T-helper 17 cell (primary cell): Measurements from ENCODE around the gene BOK. TPM values are rescaled to one million over a fixed set of nuclear protein-coding genes. Genes with fewer than 3 reads are reported as not detected.
"Not testable (repeated sequence)": the region's sequence is repeated elsewhere in the genome, so short reads cannot be mapped to it uniquely, and the experiment has no call there.

ENCODE experiments used
- ATAC-seq: fragments of 150-1000 bp; cut with Tn5 transposase; 2 replicates; pipeline ENCODE4 v1.10.0; 2021; ENCODE audit warnings: mild to moderate bottlenecking, moderate library complexity
- DNase-seq, 3 donors: peaks; one replicate each; pipeline versions ENCODE4 v3.0.0 to v3.0.0-alpha.2; 2020 to 2021
- H3K9me3 ChIP-seq: one replicate; pipeline ENCODE4 v1.7.0; 2013; ENCODE audit warnings: low read length, mild to moderate bottlenecking; ENCODE audit not compliant: control insufficient read depth, poor library complexity, severe bottlenecking
- H3K27ac Mint-ChIP-seq: one replicate; pipeline ENCODE4 v1.8.0; 2022; ENCODE audit warnings: mild to moderate bottlenecking, moderate library complexity, mixed read lengths
- H3K27me3 Mint-ChIP-seq: one replicate; pipeline ENCODE4 v1.8.0; 2022; ENCODE audit warnings: mixed read lengths
- H3K36me3 Mint-ChIP-seq: one replicate; pipeline ENCODE4 v1.8.0; 2022; ENCODE audit warnings: low read depth, mixed read lengths
- H3K4me1 Mint-ChIP-seq: one replicate; pipeline ENCODE4 v1.8.0; 2022; ENCODE audit warnings: mild to moderate bottlenecking, mixed read lengths
- H3K4me3 Mint-ChIP-seq: one replicate; pipeline ENCODE4 v1.8.0; 2022; ENCODE audit warnings: mild to moderate bottlenecking, moderate library complexity, mixed read lengths
- total RNA-seq, 4 donors: library from RNA in 2 of 4; stranded (reverse) in 2 of 4; gene quantifications; one replicate each; pipeline ENCODE4 v1.2.3 and lab custom pipeline; 2022 to 2026

Gene BOK
- total RNA-seq, 2 donors from 2014 or later = not detected

DNA sequence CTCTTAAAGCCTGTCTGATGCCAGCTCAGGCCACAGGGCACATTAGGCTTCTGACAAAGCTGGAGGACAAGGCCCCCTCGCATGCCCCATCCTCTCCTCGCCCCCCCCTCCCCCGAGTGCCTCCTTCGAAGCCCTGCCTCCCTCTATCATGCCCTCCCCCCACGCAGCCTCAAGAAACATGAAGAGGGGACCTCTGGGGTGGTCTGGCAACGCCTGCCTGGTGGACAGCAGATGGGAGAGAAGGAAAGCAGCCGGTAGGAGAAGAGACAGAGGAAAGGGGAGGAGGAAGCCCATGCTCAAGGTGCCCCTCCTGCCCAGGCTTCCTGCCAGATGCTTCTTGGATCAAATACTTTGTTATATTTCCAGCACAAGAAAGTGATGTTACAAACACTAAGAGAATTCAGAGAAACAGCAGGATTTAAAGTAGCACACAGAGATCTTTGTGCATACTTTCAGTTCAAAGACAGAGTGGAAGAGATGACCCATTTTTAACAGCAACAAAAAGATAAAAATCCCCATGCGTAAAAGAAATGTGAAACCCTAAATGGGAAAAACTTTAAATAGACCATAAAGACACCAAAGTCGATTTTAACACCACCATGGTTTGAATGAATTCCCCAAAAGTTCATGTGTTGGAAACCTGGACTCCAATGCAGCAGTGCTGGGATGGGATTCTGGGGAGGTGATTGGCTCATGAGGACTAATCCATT is 19.0 kb downstream of the BOK start:
- peaks cover 6% of the 10 kb centered on the region for H3K4me1 Mint-ChIP-seq
- no peak overlapping the region for H3K27ac Mint-ChIP-seq

DNA sequence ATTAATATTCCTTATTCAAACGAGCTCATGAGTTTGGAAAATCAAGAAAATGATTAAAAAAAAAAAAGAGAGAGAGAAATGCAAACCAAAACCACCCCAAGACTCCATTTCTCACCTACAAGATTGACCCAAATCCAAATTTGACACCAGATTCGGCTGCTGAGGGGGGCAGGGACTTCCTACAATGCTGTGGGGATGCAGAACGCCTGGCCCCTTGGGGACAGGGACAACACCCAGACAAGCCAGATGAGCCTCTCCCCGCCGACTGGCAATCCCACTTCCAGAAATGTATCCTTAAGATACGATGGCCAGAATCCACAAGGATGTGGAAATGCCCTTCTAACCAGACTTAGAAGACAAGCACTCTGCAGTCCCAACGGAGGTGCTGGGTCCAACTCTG is 20.7 kb downstream of the BOK start:
- H3K4me1 Mint-ChIP-seq = peaks cover 6% of the 10 kb centered on the region
- H3K36me3 Mint-ChIP-seq = peaks cover 12% of the 10 kb centered on the region
- DNase-seq (no peak), ATAC-seq (no peak)
- no peaks in the 10 kb centered on the region for H3K27me3 Mint-ChIP-seq
- H3K4me3 Mint-ChIP-seq = no peak overlapping the region
- no peaks in the 10 kb centered on the region for H3K9me3 ChIP-seq
- no peak overlapping the region for H3K27ac Mint-ChIP-seq

More for the DNA sequence above, 19.0 kb downstream of the BOK start:
- no peaks in the 10 kb centered on the region for H3K9me3 ChIP-seq
- no peak for DNase-seq
- peaks cover 10% of the 10 kb centered on the region for H3K36me3 Mint-ChIP-seq
- H3K4me3 Mint-ChIP-seq = no peak overlapping the region
- ATAC-seq = no peak
- H3K27me3 Mint-ChIP-seq = no peaks in the 10 kb centered on the region

DNA sequence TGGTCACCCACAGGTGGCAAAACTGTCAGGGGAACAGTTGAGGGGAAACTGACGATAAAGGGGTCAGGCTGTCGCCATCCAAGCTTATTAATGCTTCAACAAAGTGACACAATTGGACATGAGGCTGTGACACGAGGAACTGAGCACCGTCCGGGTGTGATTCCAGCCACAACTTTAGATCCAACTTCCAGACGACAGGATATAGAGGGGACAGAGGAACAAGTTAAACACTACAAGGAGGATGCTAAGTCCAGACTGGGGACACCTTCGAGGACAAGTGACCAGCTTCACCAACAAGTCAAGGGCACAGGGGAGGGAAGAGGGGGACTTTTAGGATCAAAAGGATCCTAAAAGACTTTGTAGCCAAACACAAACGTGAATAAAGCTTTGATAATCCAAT is 23.8 kb downstream of the BOK start:
- no peak for ATAC-seq
- Mint-ChIP-seq H3K27ac (no peak overlapping the region), H3K36me3 (peaks cover 13% of the 10 kb centered on the region), H3K4me3 (no peak overlapping the region), H3K4me1 (no peaks in the 10 kb centered on the region), H3K27me3 (no peaks in the 10 kb centered on the region)
- no peak for DNase-seq
- peaks cover 3% of the 10 kb centered on the region for H3K9me3 ChIP-seq

DNA sequence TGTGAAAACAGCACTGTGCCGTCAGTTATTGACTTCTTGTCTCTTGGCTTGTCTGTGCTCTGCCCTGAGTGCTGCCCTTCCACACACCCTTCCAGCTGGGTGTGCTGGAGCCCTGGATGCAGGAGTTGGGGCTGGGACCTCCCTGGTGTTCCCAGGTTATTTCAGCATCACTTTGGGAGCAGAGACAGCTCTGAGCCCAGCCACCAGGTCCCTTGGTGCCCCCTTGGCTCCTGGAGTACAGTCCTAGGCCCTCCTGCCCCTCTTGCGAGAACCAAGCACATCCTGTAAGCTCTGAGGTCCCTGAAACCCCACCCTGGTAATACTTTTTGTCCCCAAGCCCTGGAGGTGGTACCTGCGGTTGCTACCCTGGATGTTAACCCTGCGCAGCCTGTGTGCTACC is 24.3 kb downstream of the BOK start:
- peak overlapping the region; percentile 3 for H3K27ac Mint-ChIP-seq
- H3K36me3 Mint-ChIP-seq = peaks cover 13% of the 10 kb centered on the region
- DNase-seq = no peak
- H3K4me3 Mint-ChIP-seq = no peak overlapping the region
- H3K4me1 Mint-ChIP-seq = no peaks in the 10 kb centered on the region
- H3K27me3 Mint-ChIP-seq = no peaks in the 10 kb centered on the region
- ATAC-seq = no peak
- H3K9me3 ChIP-seq = peaks cover 3% of the 10 kb centered on the region

DNA sequence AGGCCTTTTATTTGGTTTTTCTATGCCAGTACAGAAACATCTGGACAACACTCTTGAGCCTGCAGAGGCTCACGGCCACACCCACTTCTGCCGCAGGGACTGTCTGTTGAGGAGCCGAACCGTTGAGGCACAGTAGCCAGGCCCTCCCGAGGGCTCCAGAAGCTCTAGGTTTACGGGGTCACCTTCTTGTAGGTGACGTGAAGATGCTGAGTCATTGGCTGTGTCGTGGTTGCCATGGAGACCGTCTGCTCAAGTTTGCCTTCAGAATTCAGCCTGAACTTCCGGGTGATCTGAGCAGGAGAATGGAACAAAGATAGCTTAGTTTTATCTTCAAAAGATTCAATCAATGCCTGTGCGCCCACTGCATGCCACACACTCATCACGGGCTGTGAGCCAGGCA is 25.9 kb downstream of the BOK start:
- no peak for ATAC-seq
- Mint-ChIP-seq H3K4me1 (no peaks in the 10 kb centered on the region), H3K27me3 (no peaks in the 10 kb centered on the region), H3K4me3 (no peak overlapping the region), H3K36me3 (peaks cover 13% of the 10 kb centered on the region), H3K27ac (no peak overlapping the region)
- H3K9me3 ChIP-seq = peaks cover 3% of the 10 kb centered on the region
- DNase-seq = no peak

DNA sequence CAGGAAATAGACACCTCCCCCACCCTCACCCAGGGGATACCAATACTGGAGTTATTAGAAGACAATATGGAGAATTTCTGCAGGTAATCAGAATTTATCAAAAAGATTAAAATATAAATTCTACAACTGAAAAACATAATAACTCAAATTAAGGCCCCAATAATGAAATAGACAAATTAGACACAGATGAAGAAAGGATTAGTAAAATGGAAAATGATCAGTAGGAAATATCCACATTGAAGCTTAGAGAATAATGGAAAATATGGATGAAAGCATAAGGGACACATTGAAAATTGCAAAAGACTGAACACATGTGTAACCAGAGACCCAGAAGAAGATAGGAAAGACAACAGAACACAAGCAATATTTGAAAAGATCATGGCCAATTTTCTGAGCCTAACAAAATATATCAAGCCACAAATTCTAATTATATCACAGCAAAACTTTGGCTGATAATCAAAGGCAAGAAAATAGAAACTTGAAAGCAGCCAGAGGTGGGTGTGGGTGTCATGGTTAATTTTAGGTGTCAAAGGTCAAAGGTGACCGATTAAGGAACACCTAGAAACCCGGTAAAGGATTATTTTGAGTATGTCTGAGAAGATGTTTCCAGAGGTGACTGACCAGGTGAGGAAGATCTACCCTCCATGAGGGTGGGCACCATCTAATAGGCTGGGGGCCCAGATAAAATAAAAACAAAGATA is 28.2 kb downstream of the BOK start:
- ATAC-seq (no peak), DNase-seq (no peak)
- peaks cover 3% of the 10 kb centered on the region for H3K9me3 ChIP-seq
- Mint-ChIP-seq H3K4me1 (no peaks in the 10 kb centered on the region), H3K27me3 (no peaks in the 10 kb centered on the region), H3K4me3 (no peak overlapping the region), H3K36me3 (peaks cover 13% of the 10 kb centered on the region), H3K27ac (no peak overlapping the region)

DNA sequence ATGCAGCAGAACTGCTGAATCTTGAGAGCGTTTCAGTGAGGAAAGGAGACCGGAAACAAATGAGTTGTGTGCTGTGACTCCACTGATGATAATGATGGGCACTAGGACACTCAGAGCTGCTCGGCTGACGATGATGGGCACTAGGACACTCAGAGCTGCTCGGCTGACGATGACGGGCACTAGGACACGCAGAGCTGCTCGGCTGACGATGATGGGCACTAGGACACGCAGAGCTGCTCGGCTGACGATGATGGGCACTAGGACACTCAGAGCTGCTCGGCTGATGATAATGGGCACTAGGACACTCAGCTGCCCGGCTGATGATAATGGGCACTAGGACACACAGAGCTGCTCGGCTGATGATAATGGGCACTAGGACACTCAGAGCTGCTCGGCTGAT is 31.3 kb downstream of the BOK start:
- H3K4me1 Mint-ChIP-seq, DNase-seq, ATAC-seq, H3K4me3 Mint-ChIP-seq, H3K27ac Mint-ChIP-seq, H3K36me3 Mint-ChIP-seq, H3K27me3 Mint-ChIP-seq, H3K9me3 ChIP-seq: not testable (repeated sequence)

DNA sequence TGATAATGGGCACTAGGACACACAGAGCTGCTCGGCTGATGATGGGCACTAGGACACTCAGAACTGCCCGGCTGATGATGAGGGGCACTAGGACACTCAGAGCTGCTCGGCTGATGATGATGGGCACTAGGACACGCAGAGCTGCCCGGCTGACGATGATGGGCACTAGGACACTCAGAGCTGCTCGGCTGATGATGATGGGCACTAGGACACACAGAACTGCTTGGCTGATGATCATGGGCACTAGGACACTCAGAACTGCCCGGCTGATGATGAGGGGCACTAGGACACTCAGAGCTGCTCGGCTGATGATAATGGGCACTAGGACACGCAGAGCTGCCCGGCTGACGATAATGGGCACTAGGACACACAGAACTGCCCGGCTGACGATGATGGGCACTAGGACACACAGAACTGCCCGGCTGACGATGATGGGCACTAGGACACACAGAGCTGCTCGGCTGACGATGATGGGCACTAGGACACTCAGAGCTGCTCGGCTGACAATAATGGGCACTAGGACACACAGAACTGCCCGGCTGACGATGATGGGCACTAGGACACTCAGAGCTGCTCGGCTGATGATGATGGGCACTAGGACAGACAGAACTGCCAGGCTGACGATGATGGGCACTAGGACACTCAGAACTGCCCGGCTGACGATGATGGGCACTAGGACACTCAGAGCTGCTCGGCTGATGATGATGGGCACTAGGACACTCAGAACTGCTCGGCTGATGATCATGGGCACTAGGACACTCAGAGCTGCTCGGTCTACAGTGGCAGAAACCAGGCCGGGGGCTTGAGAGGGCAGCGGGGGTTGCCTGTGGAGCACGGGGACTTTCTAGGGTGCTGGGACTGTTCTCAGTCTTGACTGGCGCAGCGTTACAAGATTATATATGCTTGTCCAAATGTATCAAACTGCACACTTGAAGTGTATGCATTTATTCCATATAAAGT is 32.2 kb downstream of the BOK start:
- H3K4me1 Mint-ChIP-seq, H3K27ac Mint-ChIP-seq, H3K4me3 Mint-ChIP-seq, DNase-seq, H3K36me3 Mint-ChIP-seq, ATAC-seq, H3K27me3 Mint-ChIP-seq, H3K9me3 ChIP-seq: not testable (repeated sequence)

DNA sequence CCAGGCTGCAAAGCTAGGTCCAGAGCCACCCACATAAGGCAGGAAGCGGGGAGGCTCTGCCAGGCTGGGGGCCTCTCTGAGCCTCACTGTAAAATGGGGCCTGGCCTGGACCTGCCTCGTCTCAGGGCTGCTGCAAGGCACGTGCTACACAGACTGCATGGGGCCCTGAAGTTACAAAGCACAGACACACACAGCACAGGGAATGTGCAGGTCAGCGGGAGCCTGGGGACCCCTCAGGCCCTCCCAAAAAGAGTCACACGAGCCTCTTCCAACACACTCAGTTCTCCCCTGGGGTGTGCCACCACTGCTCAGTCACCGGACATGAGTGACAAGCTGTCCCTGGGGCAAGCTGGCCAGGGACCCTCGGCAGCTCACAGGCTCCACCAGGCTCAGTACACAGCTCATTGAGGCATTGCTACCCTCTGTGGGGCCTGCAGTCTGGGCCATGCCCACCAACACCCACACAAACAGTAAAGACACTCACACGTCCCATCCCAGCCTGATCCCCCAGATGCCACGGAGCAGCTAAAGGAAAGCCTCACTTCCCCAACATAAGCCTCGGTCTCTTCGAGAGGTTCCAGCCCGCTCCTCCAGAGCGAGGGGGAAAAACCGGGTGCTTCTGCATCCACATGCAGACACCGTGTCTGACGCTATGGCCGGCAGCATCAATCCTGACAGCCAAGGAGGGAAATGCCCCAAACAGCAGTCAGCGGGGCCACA is 33.7 kb downstream of the BOK start:
- Mint-ChIP-seq H3K27ac (no peak overlapping the region), H3K4me1 (no peaks in the 10 kb centered on the region), H3K27me3 (no peaks in the 10 kb centered on the region), H3K36me3 (peaks cover 4% of the 10 kb centered on the region), H3K4me3 (no peak overlapping the region)
- DNase-seq (no peak), ATAC-seq (no peak)
- no peaks in the 10 kb centered on the region for H3K9me3 ChIP-seq

DNA sequence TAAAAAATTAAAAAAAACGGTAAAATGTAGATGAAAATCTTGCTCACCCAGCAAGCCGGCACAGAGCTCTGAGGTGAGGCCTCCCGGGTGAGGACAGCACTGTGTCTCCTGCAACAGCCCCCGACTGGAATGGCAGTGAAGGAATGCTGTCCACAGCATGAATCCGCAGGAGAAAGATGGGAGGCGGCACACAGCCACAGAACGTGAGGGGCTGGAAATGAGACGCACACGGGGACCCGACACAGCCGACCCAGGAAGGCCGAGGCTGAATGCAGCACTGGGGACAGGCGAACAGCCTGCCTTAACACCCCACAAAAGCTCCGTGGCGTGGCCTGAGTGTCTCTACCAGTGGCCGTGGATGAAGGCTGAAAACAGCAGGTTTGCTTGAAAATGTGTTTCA is 34.7 kb downstream of the BOK start:
- no peaks in the 10 kb centered on the region for H3K4me1 Mint-ChIP-seq
- peaks cover 6% of the 10 kb centered on the region for H3K36me3 Mint-ChIP-seq
- H3K4me3 Mint-ChIP-seq = no peak overlapping the region
- H3K9me3 ChIP-seq = no peaks in the 10 kb centered on the region
- H3K27ac Mint-ChIP-seq = no peak overlapping the region
- DNase-seq (no peak), ATAC-seq (no peak)
- no peaks in the 10 kb centered on the region for H3K27me3 Mint-ChIP-seq

DNA sequence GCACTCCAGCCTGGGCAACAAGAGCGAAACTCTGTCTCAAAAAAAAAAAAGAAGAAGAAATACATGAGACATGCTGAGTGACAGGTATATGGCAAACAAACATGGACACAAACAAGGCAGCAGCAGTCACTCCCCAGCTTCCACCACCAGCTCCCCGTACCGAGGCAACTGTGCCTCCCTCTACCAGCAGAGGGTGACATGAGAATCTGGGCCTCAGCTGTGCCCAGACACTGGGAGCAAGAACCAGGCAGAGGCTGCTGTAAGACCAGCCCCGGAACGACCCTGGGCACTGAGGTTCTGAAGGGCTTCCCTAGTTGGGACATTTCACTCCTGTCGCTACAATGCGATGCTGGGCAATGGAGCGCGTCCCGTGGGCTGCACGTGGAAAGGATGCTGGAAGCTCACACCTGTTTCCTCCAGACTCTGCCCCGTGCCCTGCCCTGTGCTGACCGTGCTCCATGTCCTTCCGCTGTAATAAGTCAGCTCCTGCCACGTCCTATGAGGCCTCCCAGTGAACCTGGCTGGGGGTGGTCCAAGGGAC is 37.1 kb downstream of the BOK start:
- Mint-ChIP-seq H3K36me3 (peaks cover 8% of the 10 kb centered on the region), H3K4me3 (no peak overlapping the region), H3K4me1 (no peaks in the 10 kb centered on the region), H3K27me3 (no peaks in the 10 kb centered on the region), H3K27ac (no peak overlapping the region)
- H3K9me3 ChIP-seq = no peaks in the 10 kb centered on the region
- peak; percentile 41 for ATAC-seq
- DNase-seq = no peak

DNA sequence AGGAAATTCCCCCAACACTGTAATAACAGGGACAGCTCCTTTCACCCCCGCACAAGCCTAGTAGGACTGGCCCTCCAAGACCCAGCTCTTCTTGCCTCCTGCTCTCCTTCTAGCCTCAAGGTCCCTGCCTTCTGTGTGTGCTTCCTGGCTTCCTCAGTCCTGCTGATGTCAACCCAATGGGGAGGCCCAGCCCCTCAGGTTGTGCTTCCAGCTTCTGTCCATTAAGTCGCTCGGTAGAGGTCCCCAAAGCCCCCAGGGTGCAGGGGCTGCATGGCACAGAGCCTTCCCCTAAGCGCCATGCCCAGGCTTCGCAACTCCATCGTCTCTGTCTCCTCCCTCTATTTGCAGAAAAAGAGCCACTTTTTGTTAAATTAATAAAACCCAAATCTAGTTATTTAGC is 39.0 kb downstream of the BOK start:
- H3K9me3 ChIP-seq = no peaks in the 10 kb centered on the region
- H3K36me3 Mint-ChIP-seq = peaks cover 12% of the 10 kb centered on the region
- H3K27ac Mint-ChIP-seq = peak overlapping the region; percentile 92
- H3K4me3 Mint-ChIP-seq = no peak overlapping the region
- ATAC-seq = no peak
- H3K27me3 Mint-ChIP-seq = no peaks in the 10 kb centered on the region
- H3K4me1 Mint-ChIP-seq = peaks cover 3% of the 10 kb centered on the region
- DNase-seq = no peak
